Stimulated activated memory B cell treated with anti-CD40 and anti-IgM and Interleukin-4, amounts not matched to agents 10 μg/mL and 1 μg/mL and 100 μg/mL, for 72 hours (primary cell): ENCODE results near the gene NPR1.

ENCODE experiments used
- ATAC-seq: fragments of 150-1000 bp; cut with Tn5 transposase; 2 replicates; pipeline ENCODE4 v1.10.0; 2021
- H3K27ac Mint-ChIP-seq: one replicate; pipeline ENCODE4 v1.8.0; 2022; ENCODE audit warnings: mild to moderate bottlenecking, mixed read lengths
- H3K27me3 Mint-ChIP-seq: one replicate; pipeline ENCODE4 v1.8.0; 2022; ENCODE audit warnings: mixed read lengths
- H3K36me3 Mint-ChIP-seq: one replicate; pipeline ENCODE4 v1.8.0; 2022; ENCODE audit warnings: mixed read lengths
- H3K4me1 Mint-ChIP-seq: one replicate; pipeline ENCODE4 v1.8.0; 2022; ENCODE audit warnings: mixed read lengths
- H3K4me3 Mint-ChIP-seq: one replicate; pipeline ENCODE4 v1.8.0; 2022; ENCODE audit warnings: mild to moderate bottlenecking, moderate library complexity, mixed read lengths
- H3K9me3 Mint-ChIP-seq: one replicate; pipeline ENCODE4 v1.8.0; 2022; ENCODE audit warnings: mixed read lengths

The NPR1 gene

DNA sequence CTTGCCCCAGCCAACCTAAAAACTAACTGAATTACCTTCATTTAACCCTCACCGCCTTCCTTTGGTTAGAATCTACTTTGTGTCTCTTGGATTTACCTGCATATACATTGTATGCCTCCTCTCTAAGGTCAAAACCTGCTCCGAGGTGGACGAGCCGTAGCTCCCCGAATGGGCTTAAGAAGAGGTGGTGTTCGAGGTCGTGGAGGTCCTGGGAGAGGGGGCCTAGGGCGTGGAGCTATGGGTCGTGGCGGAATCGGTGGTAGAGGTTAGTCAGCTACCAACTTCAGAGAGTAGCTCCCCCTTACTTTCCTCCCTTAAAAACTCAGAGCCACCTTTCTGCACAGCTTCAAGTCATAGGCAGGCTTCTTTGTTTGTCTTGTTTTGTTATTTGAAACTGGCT lies 35.4 kb upstream of the NPR1 start:
- Mint-ChIP-seq H3K36me3 (peaks cover 66% of the 10 kb centered on the region), H3K4me1 (peaks cover 33% of the 10 kb centered on the region), H3K27ac (peak overlapping the region; percentile 2), H3K4me3 (no peak overlapping the region), H3K27me3 (no peaks in the 10 kb centered on the region), H3K9me3 (no peaks in the 10 kb centered on the region)
- no peak for ATAC-seq

DNA sequence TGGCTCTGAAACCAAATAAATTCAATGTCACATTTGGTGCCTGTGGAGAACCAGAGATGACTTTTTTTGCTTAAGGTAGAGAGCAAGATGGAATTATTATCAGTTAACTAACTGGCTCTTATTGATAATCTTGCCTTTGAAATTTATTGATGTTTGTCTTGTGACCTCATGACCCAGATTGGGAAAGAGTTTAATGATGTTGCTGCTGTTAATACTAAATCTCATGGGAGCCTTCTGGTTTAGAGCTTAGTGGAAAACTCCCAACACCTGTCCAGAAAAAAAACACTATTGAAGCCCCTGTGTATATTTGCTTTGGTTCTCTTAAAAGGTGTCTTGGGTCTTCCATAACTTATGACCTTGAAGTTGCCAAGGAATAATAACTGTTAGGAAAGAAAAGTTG lies 34.7 kb upstream of the NPR1 start:
- peaks cover 63% of the 10 kb centered on the region for H3K36me3 Mint-ChIP-seq
- H3K9me3 Mint-ChIP-seq: no peaks in the 10 kb centered on the region
- no peak for ATAC-seq
- H3K27me3 Mint-ChIP-seq: no peaks in the 10 kb centered on the region
- no peak overlapping the region for H3K4me3 Mint-ChIP-seq
- peak overlapping the region; percentile 2 for H3K27ac Mint-ChIP-seq
- H3K4me1 Mint-ChIP-seq: peaks cover 32% of the 10 kb centered on the region

DNA sequence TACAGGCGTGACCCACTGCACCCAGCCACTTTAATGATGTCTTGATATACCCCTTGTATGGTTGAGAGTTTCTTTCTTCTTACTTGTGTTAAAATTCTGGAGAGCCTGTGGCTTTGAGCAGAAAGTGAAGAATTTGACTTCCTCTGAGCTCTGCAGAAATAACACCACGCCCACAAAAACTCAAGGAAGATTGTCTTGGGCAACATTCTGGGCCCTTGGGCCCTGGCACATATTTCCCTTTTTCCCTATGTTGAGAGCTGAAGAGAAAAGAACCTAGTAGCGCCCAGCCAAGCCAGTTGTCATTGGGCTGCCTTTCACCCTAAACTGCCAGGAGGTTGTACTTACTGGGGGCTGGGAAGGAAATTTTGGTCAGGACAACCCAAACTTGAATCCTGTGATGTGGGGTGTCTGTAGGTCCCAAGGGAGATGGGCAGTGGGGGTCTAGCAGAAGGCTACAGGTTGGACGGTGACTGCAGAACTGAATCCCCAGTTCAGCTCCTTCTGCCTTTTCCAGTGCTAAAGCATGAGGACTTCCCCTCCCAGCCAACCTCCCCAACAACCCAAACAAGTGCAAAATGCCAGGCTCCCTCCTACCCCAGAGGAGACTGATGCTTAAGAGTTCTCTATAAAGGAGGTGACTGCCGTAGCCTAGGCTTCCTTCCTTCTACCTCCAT lies 31.7 kb upstream of the NPR1 start:
- H3K36me3 Mint-ChIP-seq: peaks cover 56% of the 10 kb centered on the region

DNA sequence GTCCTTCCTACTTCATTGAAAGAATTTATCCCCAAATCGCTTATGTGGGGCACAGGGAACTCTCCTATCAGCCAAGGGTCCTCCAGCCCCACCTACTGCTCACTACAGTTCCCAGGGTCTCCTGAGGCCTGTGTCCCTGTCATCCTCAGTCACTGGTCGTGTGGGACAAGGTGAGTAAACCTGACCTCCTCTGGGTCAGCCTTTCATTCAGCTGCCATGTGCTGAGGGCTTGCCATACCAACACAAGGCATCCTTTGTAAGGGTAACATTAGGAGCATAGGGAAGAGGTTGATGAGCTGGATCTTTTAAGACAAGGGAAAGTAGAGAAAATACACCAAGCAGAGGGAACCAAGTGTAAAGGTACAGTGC lies 31.2 kb upstream of the NPR1 start:
- peak overlapping the region; percentile 48 for H3K27ac Mint-ChIP-seq
- peaks cover 51% of the 10 kb centered on the region for H3K36me3 Mint-ChIP-seq

More for the DNA sequence above, 31.7 kb upstream of the NPR1 start:
- H3K4me3 Mint-ChIP-seq: no peak overlapping the region
- no peaks in the 10 kb centered on the region for H3K27me3 Mint-ChIP-seq
- H3K4me1 Mint-ChIP-seq: peaks cover 38% of the 10 kb centered on the region
- H3K9me3 Mint-ChIP-seq: no peaks in the 10 kb centered on the region
- no peak for ATAC-seq
- peak overlapping the region; percentile 48 for H3K27ac Mint-ChIP-seq

GRCh38 chr1:153648000-153648643 lies 30.4 kb upstream of the NPR1 start:
- Mint-ChIP-seq H3K4me3 (no peak overlapping the region), H3K4me1 (peaks cover 34% of the 10 kb centered on the region), H3K9me3 (no peaks in the 10 kb centered on the region), H3K36me3 (peaks cover 44% of the 10 kb centered on the region), H3K27ac (peak overlapping the region; percentile 48), H3K27me3 (no peaks in the 10 kb centered on the region)
- ATAC-seq: no peak

More for the DNA sequence above, 31.2 kb upstream of the NPR1 start:
- no peak overlapping the region for H3K4me3 Mint-ChIP-seq
- peaks cover 38% of the 10 kb centered on the region for H3K4me1 Mint-ChIP-seq
- H3K27me3 Mint-ChIP-seq: no peaks in the 10 kb centered on the region
- no peaks in the 10 kb centered on the region for H3K9me3 Mint-ChIP-seq
- ATAC-seq: no peak

DNA sequence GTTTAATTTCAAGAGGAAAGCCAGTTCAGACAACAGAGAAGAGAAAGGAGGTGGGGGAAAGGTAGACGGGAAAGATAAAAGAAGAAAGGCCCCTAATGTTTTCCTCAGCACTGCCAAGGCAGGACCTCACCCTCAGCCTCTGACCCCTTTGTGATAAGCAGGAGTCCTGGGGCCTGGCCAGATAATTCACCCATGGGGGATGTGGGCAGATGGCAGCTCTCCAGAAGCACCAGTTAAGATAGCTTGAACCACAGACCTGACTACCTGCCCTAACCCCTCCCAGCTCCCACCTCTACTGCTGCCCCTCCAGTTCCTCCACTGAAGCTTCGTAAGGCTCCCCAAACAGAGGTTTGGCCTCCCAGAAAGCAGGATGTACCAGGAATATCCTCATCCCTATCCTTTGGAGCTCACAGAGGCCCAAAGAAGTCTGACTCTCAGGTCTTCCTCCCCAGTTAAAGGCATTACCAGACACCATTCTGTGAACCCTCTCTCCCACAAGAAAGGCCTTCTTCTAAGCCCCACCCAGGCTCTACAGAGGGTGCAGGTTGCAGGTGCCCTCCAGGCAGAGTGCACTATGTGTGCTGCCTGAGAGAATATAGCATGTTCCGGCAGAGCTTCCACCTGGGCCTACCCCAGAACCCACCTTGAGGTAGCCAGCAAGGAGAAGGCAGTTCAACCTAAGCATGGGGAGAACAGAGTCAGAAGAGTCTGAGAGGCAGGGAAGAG lies 29.2 kb upstream of the NPR1 start:
- Mint-ChIP-seq H3K9me3 (no peaks in the 10 kb centered on the region), H3K4me3 (no peak overlapping the region), H3K36me3 (peaks cover 32% of the 10 kb centered on the region), H3K4me1 (peaks cover 23% of the 10 kb centered on the region), H3K27me3 (no peaks in the 10 kb centered on the region), H3K27ac (peak overlapping the region; percentile 23)
- ATAC-seq: no peak

DNA sequence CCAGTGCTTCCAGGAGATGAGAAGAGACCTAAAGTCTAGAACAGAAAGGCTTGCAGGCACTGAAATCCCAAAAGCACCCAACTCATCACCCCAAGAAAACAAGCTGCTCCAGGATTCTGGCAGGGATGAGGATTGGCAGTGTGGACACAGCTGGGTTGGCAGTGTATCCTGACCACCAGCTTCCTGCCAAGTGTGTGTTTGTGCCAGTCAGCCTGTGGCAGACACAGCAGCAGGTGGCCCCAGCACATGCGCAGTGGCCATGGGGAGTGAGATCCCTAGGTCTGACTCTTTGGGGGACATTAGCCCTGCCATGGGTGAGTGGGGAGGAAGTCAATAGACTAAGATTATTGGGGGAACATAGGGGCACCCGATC lies 28.6 kb upstream of the NPR1 start:
- Mint-ChIP-seq H3K4me1 (peaks cover 23% of the 10 kb centered on the region), H3K9me3 (no peaks in the 10 kb centered on the region), H3K4me3 (no peak overlapping the region), H3K27me3 (no peaks in the 10 kb centered on the region), H3K36me3 (peaks cover 27% of the 10 kb centered on the region), H3K27ac (peak overlapping the region; percentile 23)
- ATAC-seq: no peak

- no peak for ATAC-seq
- Mint-ChIP-seq H3K9me3 (no peaks in the 10 kb centered on the region), H3K4me1 (peaks cover 13% of the 10 kb centered on the region), H3K27me3 (no peaks in the 10 kb centered on the region), H3K27ac (no peak overlapping the region), H3K36me3 (peaks cover 8% of the 10 kb centered on the region), H3K4me3 (no peak overlapping the region)
Observed at GRCh38 chr1:153651771-153652170, 26.7 kb upstream of the NPR1 start.

DNA sequence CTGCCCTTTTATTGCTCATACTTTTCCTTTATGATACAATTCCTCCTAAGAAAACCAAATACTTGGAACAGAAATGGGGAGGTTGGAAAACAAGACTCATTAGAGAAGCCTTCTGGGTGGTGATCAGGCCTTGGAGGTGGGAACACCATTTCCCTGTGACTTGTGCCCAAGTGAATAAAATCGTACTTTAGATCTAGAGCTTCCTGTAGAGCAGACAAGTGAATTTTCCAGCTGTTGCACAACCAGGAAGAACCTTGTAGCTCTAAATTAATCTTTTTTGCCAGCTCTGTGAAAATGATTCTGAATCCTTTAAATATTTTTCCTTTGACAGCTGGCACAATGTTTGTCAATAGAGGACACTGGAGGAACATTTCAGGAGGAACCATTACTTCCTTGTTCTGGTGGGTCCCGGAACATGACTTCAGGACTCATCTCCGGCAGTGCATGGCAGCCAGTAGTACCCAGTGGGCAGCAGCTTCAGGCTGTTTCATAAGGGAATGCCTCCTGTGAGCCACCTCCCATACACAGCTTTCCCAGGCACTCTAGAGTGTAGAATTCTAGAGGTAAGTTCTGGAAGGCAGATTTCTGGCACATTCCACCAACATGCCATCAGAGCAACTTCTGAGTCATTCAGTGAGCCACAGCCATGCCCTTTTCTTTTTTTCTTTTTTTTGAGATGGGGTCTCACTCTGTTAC lies 25.5 kb upstream of the NPR1 start:
- no peak for ATAC-seq
- peaks cover 6% of the 10 kb centered on the region for H3K4me1 Mint-ChIP-seq
- H3K4me3 Mint-ChIP-seq: no peak overlapping the region
- H3K36me3 Mint-ChIP-seq: no peaks in the 10 kb centered on the region
- H3K27me3 Mint-ChIP-seq: no peaks in the 10 kb centered on the region
- H3K27ac Mint-ChIP-seq: no peak overlapping the region
- H3K9me3 Mint-ChIP-seq: no peaks in the 10 kb centered on the region

DNA sequence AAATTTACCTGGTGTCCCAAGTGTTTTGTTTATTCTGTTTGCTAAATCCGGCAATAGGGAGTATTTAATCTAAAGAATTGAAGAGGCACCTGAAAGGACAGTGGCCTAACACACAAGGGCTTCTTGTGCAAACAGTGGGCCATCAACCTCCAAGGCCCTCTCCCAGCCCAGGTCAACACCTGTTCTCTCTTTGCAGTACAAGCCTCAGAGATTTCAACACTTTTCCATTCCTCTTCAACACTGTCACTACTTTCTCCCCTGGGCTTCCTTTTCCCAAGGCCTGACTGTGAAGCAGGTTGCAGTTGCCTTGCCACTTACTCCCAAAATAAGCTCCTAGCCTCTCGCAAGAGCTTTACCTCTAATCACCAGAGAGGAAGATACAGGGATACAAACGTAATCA lies 23.2 kb upstream of the NPR1 start:
- Mint-ChIP-seq H3K4me1 (peaks cover 20% of the 10 kb centered on the region), H3K27me3 (no peaks in the 10 kb centered on the region), H3K9me3 (no peaks in the 10 kb centered on the region), H3K36me3 (no peaks in the 10 kb centered on the region), H3K4me3 (no peak overlapping the region), H3K27ac (no peak overlapping the region)
- ATAC-seq: no peak

GRCh38 chr1:153658400-153659174 lies 19.9 kb upstream of the NPR1 start, which contains the start of gene SNAPIN:
SNAPIN (plus strand) TSS chr1:153658703; CDS start chr1:153658744, 41 bp downstream.
- H3K4me3 Mint-ChIP-seq: peak within 1 kb of the TSS; percentile 99
- H3K36me3 Mint-ChIP-seq: peaks cover 19% of the 10 kb centered on the region
- H3K27ac Mint-ChIP-seq: peak within 1 kb of the TSS; percentile 93
- H3K9me3 Mint-ChIP-seq: no peaks in the 10 kb centered on the region
- ATAC-seq: peak; percentile 99
- no peaks in the 10 kb centered on the region for H3K27me3 Mint-ChIP-seq
- H3K4me1 Mint-ChIP-seq: peaks cover 20% of the 10 kb centered on the region

- Mint-ChIP-seq H3K36me3 (peaks cover 25% of the 10 kb centered on the region), H3K4me1 (peaks cover 20% of the 10 kb centered on the region), H3K27me3 (no peaks in the 10 kb centered on the region), H3K9me3 (no peaks in the 10 kb centered on the region), H3K27ac (peak overlapping the region; percentile 93), H3K4me3 (peak overlapping the region; percentile 99)
- no peak for ATAC-seq
Observed at GRCh38 chr1:153659175-153659534, 19.3 kb upstream of the NPR1 start.

DNA sequence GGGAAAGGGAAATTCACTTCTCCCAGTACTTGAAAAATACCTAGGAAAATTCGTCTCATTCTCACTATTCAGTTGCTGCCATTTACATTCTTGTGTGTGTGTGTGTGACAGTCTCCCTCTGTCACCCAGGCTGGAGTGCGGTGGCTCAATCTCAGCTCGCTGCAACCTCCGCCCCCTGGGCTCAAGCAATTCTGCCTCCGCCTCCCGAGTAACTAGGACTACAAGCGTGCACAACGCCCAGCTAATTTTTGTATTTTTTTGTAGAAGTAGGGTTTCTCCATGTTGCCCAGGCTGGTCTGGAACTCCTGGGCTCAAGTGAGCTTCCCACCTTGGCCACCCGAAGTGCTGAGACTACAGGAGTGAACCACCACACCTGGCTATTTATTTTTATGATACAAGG lies 18.8 kb upstream of the NPR1 start:
- Mint-ChIP-seq H3K4me3 (peak overlapping the region; percentile 99), H3K36me3 (peaks cover 27% of the 10 kb centered on the region), H3K9me3 (no peaks in the 10 kb centered on the region), H3K27ac (peak overlapping the region; percentile 93), H3K4me1 (peaks cover 20% of the 10 kb centered on the region), H3K27me3 (no peaks in the 10 kb centered on the region)
- no peak for ATAC-seq

GRCh38 chr1:153661111-153661708 lies 17.3 kb upstream of the NPR1 start:
- ATAC-seq: no peak
- H3K4me3 Mint-ChIP-seq: no peak overlapping the region
- H3K36me3 Mint-ChIP-seq: peaks cover 40% of the 10 kb centered on the region
- no peaks in the 10 kb centered on the region for H3K27me3 Mint-ChIP-seq
- no peak overlapping the region for H3K27ac Mint-ChIP-seq
- H3K4me1 Mint-ChIP-seq: peaks cover 20% of the 10 kb centered on the region
- no peaks in the 10 kb centered on the region for H3K9me3 Mint-ChIP-seq
